ENCODE data around the gene EVC. TPM values are rescaled to one million over a fixed set of nuclear protein-coding genes. Genes with fewer than 3 reads are reported as not detected.

The EVC gene
- total and polyA plus RNA-seq, 2 of the 8 experiments (the other 6 are each of a cell fraction or from before 2014, with no cell fraction given): 2.6 to 9.8 TPM

DNA sequence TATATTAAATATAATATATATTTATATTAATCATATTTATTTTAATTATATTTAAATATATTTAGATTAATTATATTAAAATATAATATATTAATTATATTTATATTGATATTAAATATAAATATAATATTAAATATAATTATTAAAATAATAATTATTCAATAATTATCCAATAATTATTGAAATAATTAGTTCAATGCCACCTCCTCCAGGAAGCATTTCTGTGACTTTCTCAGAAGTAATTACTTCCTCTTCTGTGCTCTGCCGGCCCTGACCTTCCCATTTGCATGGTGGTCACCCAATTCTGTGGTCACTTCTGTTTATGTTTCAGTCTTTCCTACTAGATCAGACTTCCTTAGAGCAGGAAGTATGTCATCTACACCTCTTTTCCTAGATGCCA is 48.4 kb upstream of the EVC start:
- Histone ChIP-seq H3K9me3 (ENCODE audit: insufficient read depth in 2 of 2, low read depth in 1 of 2, low read length in 1 of 2) (peaks cover 3% of the 10 kb centered on the region in 2 experiments; a peak in 3 of 4 replicates), H3K4ac (replicated peaks; ENCODE audit: insufficient read length, low read depth, low read length) (no peak overlapping the region), H3K79me2 (ENCODE audit: control insufficient read depth in 1 of 2, insufficient read depth in 2 of 2, low read length in 2 of 2) (no peaks in the 10 kb centered on the region), H4K20me1 (replicated peaks in 1 of 2; ENCODE audit: control insufficient read depth in 1 of 2, insufficient read depth in 2 of 2, low read length in 2 of 2) (no peaks in the 10 kb centered on the region), H4K91ac (replicated peaks; ENCODE audit: insufficient read length, low read length) (no peak overlapping the region), H3K4me2 (ENCODE audit: insufficient read depth in 1 of 2, low read depth in 2 of 2, low read length in 2 of 2) (no peak overlapping the region), H3K79me1 (ENCODE audit: low read depth, low read length) (no peaks in the 10 kb centered on the region), H3K56ac (replicated peaks; ENCODE audit: insufficient read length, low read depth, low read length) (no peak overlapping the region), H3K18ac (ENCODE audit: extremely low read depth, low read length) (no peak overlapping the region), H3K23me2 (ENCODE audit: low read depth, low read length) (no peaks in the 10 kb centered on the region), H3K27me3 (replicated peaks in 1 of 4; ENCODE audit: control insufficient read depth in 3 of 4, extremely low read depth in 1 of 4, insufficient read depth in 3 of 4, low read length in 3 of 4) (no peaks in the 10 kb centered on the region), H2BK5ac (ENCODE audit: low read depth, low read length) (no peak overlapping the region), H3K36me3 (ENCODE audit: control insufficient read depth in 2 of 4, insufficient read depth in 4 of 4, low read length in 3 of 4) (peaks cover 0 to 13% (median 0%) of the 10 kb centered on the region in 4 experiments; a peak in 3 of 8 replicates), H4K8ac (ENCODE audit: extremely low read depth, insufficient read depth, low read length) (no peak overlapping the region), H3K14ac (ENCODE audit: insufficient read length) (no peak overlapping the region), H3K27ac (ENCODE audit: low read depth, low read length) (no peak overlapping the region), H3K4me3 (ENCODE audit: extremely low read depth in 1 of 4, insufficient read depth in 2 of 4, low read depth in 3 of 4, low read length in 4 of 4) (no peak overlapping the region), H2BK20ac (ENCODE audit: low read length) (no peak overlapping the region), H2AK5ac (ENCODE audit: low read depth, low read length) (no peak overlapping the region), H3K4me1 (replicated peaks in 1 of 4; ENCODE audit: control insufficient read depth in 3 of 4, insufficient read depth in 4 of 4, low read length in 3 of 4) (no peaks in the 10 kb centered on the region), H3K23ac (ENCODE audit: insufficient read length) (no peak overlapping the region), H4K5ac (ENCODE audit: insufficient read length, low read depth, low read length) (no peak overlapping the region), H2BK12ac (ENCODE audit: low read depth, low read length) (no peak overlapping the region), H2BK120ac (replicated peaks; ENCODE audit: low read depth, low read length) (no peak overlapping the region), H2AFZ (ENCODE audit: low read length) (no peak overlapping the region), H2BK15ac (ENCODE audit: low read length) (no peak overlapping the region), H3K9ac (replicated peaks in 1 of 4; ENCODE audit: extremely low read depth in 1 of 4, low read depth in 3 of 4, low read length in 3 of 4) (no peak overlapping the region)
- 89% methylated on average over 1 of the region's 1 CpG; no CpG with 5 or more reads in 1 of the 2 experiments for WGBS, 2 experiments (ENCODE audit: extremely low coverage in 1 of 2, insufficient coverage in 1 of 2, insufficient read length in 1 of 2, insufficient replicate concordance in 2 of 2, low coverage in 1 of 2, low lambda C conversion rate in 2 of 2, missing lambda C conversion rate in 1 of 2)
- DNase-seq (ENCODE audit: low read depth in 1 of 2, low spot score in 2 of 2) (no peak), FAIRE-seq (no peak)
- CTCF ChIA-PET (ENCODE audit: partially characterized antibody): interaction anchor here (1.2 kb wide), 1 partner anchor 159 kb away, joined by 3 read pairs; no protein-coding TSS in a partner anchor
- POLR2A ChIA-PET (ENCODE audit: partially characterized antibody): no interaction called here
- TF ChIP-seq SIN3A (conservative IDR thresholded peaks at IDR 0.05 in 1 of 2, IDR thresholded peaks at IDR 0.05 in 1 of 2; ENCODE audit: low read depth in 1 of 2, low read length in 2 of 2): no peak
- no peak for TF ChIP-seq BRCA1 (IDR thresholded peaks at IDR 0.05; ENCODE audit: low read depth, low read length)
- TF ChIP-seq CREB1 (IDR thresholded peaks at IDR 0.05): no peak
- TF ChIP-seq, protein P1, sequence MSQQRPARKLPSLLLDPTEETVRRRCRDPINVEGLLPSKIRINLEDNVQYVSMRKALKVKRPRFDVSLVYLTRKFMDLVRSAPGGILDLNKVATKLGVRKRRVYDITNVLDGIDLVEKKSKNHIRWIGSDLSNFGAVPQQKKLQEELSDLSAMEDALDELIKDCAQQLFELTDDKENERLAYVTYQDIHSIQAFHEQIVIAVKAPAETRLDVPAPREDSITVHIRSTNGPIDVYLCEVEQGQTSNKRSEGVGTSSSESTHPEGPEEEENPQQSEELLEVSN (IDR thresholded peaks at IDR 0.05): no peak
- no peak for TF ChIP-seq CHD2 (IDR thresholded peaks at IDR 0.05; ENCODE audit: low read length)
- TF ChIP-seq TEAD4 (IDR thresholded peaks at IDR 0.05; ENCODE audit: low read depth, low read length): no peak
- TF ChIP-seq KDM1A (IDR thresholded peaks at IDR 0.05; ENCODE audit: borderline replicate concordance, low read length): no peak
- no peak for TF ChIP-seq NANOG (IDR thresholded peaks at IDR 0.05; ENCODE audit: insufficient read depth, low read depth, low read length, poor library complexity, severe bottlenecking)
- TF ChIP-seq ZNF274 (IDR thresholded peaks at IDR 0.05; ENCODE audit: borderline replicate concordance, extremely low read depth, low read length): no peak
- TF ChIP-seq, protein P2, sequence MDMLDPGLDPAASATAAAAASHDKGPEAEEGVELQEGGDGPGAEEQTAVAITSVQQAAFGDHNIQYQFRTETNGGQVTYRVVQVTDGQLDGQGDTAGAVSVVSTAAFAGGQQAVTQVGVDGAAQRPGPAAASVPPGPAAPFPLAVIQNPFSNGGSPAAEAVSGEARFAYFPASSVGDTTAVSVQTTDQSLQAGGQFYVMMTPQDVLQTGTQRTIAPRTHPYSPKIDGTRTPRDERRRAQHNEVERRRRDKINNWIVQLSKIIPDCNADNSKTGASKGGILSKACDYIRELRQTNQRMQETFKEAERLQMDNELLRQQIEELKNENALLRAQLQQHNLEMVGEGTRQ (IDR thresholded peaks at IDR 0.05; ENCODE audit: low read length): no peak
- TF ChIP-seq JUND (IDR thresholded peaks at IDR 0.05; ENCODE audit: low read length): no peak
- no peak for TF ChIP-seq BACH1 (IDR thresholded peaks at IDR 0.05; ENCODE audit: low read length)
- TF ChIP-seq TBP (IDR thresholded peaks at IDR 0.05; ENCODE audit: low read depth, low read length): no peak
- no peak for TF ChIP-seq BCL11A (IDR thresholded peaks at IDR 0.05; ENCODE audit: low read depth in 2 of 2, low read length in 2 of 2)

Data from H1 (cell line).